ENCODE results near the gene PSTPIP1. TPM values are rescaled to one million over a fixed set of nuclear protein-coding genes. Genes with fewer than 3 reads are reported as not detected.
A peak's percentile ranks its signal among the peaks of the same experiment; 100 is the strongest.

Gene PSTPIP1
- total RNA-seq, 1 donor from 2014 or later = 42.7 TPM

- Mint-ChIP-seq H3K27me3 (no peaks in the 10 kb centered on the region), H3K27ac (peak overlapping the region; percentile 74), H3K4me1 (peaks cover 21% of the 10 kb centered on the region), H3K4me3 (no peak overlapping the region), H3K36me3 (ENCODE audit: low read depth) (peaks cover 28% of the 10 kb centered on the region), H3K9me3 (no peaks in the 10 kb centered on the region)
- intact Hi-C loops (cut with micrococcal nuclease) = no loop called here
- peak; percentile 14 for DNase-seq
- POLR2A ChIA-PET = interaction anchor here (0.6 to 1.6 kb wide), 5 partner anchors 37 to 127 kb away, joined by 3 to 10 read pairs (median 4); partner anchors contain the start of genes PSTPIP1, RCN2 and SCAPER
- CTCF ChIA-PET = interaction anchor here (1.2 to 4.4 kb wide), 9 partner anchors 8 to 511 kb away, joined by 3 to 41 read pairs (median 5); partner anchors contain the start of gene RCN2
- no peak for ATAC-seq (ENCODE audit: low read depth)
- TF ChIP-seq CTCF (IDR thresholded peaks at IDR 0.05) = no peak
Measured at GRCh38 chr15:77032052-77032646, 37.2 kb downstream of the PSTPIP1 start.

GRCh38 chr15:77032647-77033416, 37.9 kb downstream of the PSTPIP1 start:
- Mint-ChIP-seq H3K9me3 (no peaks in the 10 kb centered on the region), H3K4me1 (peaks cover 21% of the 10 kb centered on the region), H3K27me3 (no peaks in the 10 kb centered on the region), H3K36me3 (ENCODE audit: low read depth) (peaks cover 34% of the 10 kb centered on the region), H3K4me3 (no peak overlapping the region), H3K27ac (no peak overlapping the region)
- TF ChIP-seq CTCF (IDR thresholded peaks at IDR 0.05) = no peak
- CTCF ChIA-PET = interaction anchor here (2.3 to 4.4 kb wide), 3 partner anchors 60 to 130 kb away, joined by 13 to 41 read pairs (median 29); no protein-coding TSS in a partner anchor
- ATAC-seq (ENCODE audit: low read depth) (no peak), DNase-seq (no peak)
- POLR2A ChIA-PET = interaction anchor here (1.0 kb wide), 1 partner anchor 97 kb away, joined by 3 read pairs; no protein-coding TSS in a partner anchor
- intact Hi-C loops (cut with micrococcal nuclease) = no loop called here

GRCh38 chr15:77033417-77033728, 38.4 kb downstream of the PSTPIP1 start:
- no peak for TF ChIP-seq CTCF (IDR thresholded peaks at IDR 0.05)
- Mint-ChIP-seq H3K4me1 (peaks cover 22% of the 10 kb centered on the region), H3K4me3 (no peak overlapping the region), H3K9me3 (no peaks in the 10 kb centered on the region), H3K36me3 (ENCODE audit: low read depth) (peaks cover 34% of the 10 kb centered on the region), H3K27me3 (no peaks in the 10 kb centered on the region), H3K27ac (no peak overlapping the region)
- ChIA-PET POLR2A (interaction anchor here (1.0 kb wide), 1 partner anchor 98 kb away, joined by 3 read pairs; no protein-coding TSS in a partner anchor), CTCF (interaction anchor here (1.0 to 4.4 kb wide), 3 partner anchors 9 to 130 kb away, joined by 3 to 29 read pairs (median 5); no protein-coding TSS in a partner anchor)
- peak; percentile 14 for DNase-seq
- intact Hi-C loops (cut with micrococcal nuclease) = no loop called here
- no peak for ATAC-seq (ENCODE audit: low read depth)

GRCh38 chr15:77033729-77034671, 39.1 kb downstream of the PSTPIP1 start:
- ChIA-PET POLR2A (interaction anchor here (1.0 kb wide), 1 partner anchor 98 kb away, joined by 3 read pairs; no protein-coding TSS in a partner anchor), CTCF (interaction anchor here (0.7 to 4.4 kb wide), 7 partner anchors 10 to 509 kb away, joined by 3 to 29 read pairs (median 6); no protein-coding TSS in a partner anchor)
- intact Hi-C loops (cut with micrococcal nuclease) = loop anchor here (2.0 kb wide), 1 partner anchor 463 kb away; no protein-coding TSS in a partner anchor

More at GRCh38 chr15:77033729-77034671, 39.1 kb downstream of the PSTPIP1 start:
- H3K36me3 Mint-ChIP-seq (ENCODE audit: low read depth) = peaks cover 32% of the 10 kb centered on the region
- H3K4me3 Mint-ChIP-seq = no peak overlapping the region
- peak; percentile 14 for DNase-seq
- no peak overlapping the region for H3K27ac Mint-ChIP-seq
- H3K4me1 Mint-ChIP-seq = peaks cover 21% of the 10 kb centered on the region
- H3K27me3 Mint-ChIP-seq = no peaks in the 10 kb centered on the region
- no peak for TF ChIP-seq CTCF (IDR thresholded peaks at IDR 0.05)
- no peak for ATAC-seq (ENCODE audit: low read depth)
- H3K9me3 Mint-ChIP-seq = no peaks in the 10 kb centered on the region
